Esophagus muscularis mucosa (tissue), 4 donors: Measurements from ENCODE around the gene PDIA5. TPM values are rescaled to one million over a fixed set of nuclear protein-coding genes. Genes with fewer than 3 reads are reported as not detected.

Source experiments
- DNase-seq: peaks from one replicate; pipeline ENCODE4 v3.0.0-alpha.2; 2017; ENCODE audit errors: extremely low spot score
- H3K27ac ChIP-seq, 4 donors: fragments of 200-600 bp; sonication (generic); replicated peaks in 1 of 4; 1 replicate in 3 of 4; 2 replicates in 1 of 4; pipeline ENCODE4 v1.5.1; 2016 to 2019; ENCODE audit warnings: mild to moderate bottlenecking in 1 of 4
- H3K27me3 ChIP-seq, 4 donors: fragments of 200-600 bp; sonication (generic); one replicate each; pipeline versions ENCODE4 v1.5.1 to v1.6.0; 2016 to 2019
- H3K36me3 ChIP-seq, 4 donors: fragments of 200-600 bp; sonication (generic); one replicate each; pipeline ENCODE4 v1.5.1; 2016 to 2019
- H3K4me1 ChIP-seq, 4 donors: fragments of 200-600 bp; sonication (generic); one replicate each; pipeline ENCODE4 v1.5.1; 2016 to 2019
- H3K4me3 ChIP-seq, 4 donors: fragments of 200-600 bp; sonication (generic); 1 replicate in 2 of 4; 2 replicates in 2 of 4; pipeline ENCODE4 v1.5.1; 2016 to 2019; ENCODE audit warnings: mild to moderate bottlenecking in 4 of 4, moderate library complexity in 1 of 4
- H3K9me3 ChIP-seq, 4 donors: fragments of 200-600 bp; sonication (generic); 1 replicate in 3 of 4; 2 replicates in 1 of 4; pipeline ENCODE4 v1.5.1; 2016 to 2019
- EP300 ChIP-seq: sonication (generic); formaldehyde crosslinking; IDR thresholded peaks from one replicate; pipeline ENCODE4 v1.6.1; 2017; ENCODE audit warnings: antibody characterized with exemption
- POLR2A ChIP-seq: fragments of 450-650 bp; IDR thresholded peaks from one replicate; pipeline ENCODE4 v1.6.1; 2017; ENCODE audit warnings: antibody characterized with exemption, moderate library complexity, mild to moderate bottlenecking, low read depth
- POLR2AphosphoS5 ChIP-seq, 2 donors: sonication (generic); formaldehyde crosslinking; IDR thresholded peaks; one replicate each; pipeline ENCODE4 v1.6.1; 2017; ENCODE audit warnings: antibody characterized with exemption in 2 of 2
- WGBS: methylation state at CpG from one replicate; pipeline ENCODE4 v1.1.5; 2018; 5-methylcytosine and 5-hydroxymethylcytosine counted together
- intact Hi-C: fragments of 100-400 bp; cut with DNase I; formaldehyde crosslinking; loops from one replicate; pipeline ENCODE4 v1.15.1; 2023
- total RNA-seq, 4 donors: library from RNA; depleted of rRNA; stranded (reverse); fragments of >200 nt; gene quantifications; one replicate each; pipeline versions ENCODE4 v1.1.0 to v1.2.1, GENCODE V29; 2016
- TF ChIP-seq, protein P1 (sequence below), 3 experiments: fragments of 200-600 bp in 2 of 3; fragments of 450-650 bp in 1 of 3; sonication (generic) in 2 of 3; IDR thresholded peaks; one replicate each; pipeline ENCODE4 v1.5.1; 2017 to 2019; ENCODE audit warnings: antibody characterized with exemption in 3 of 3, mild to moderate bottlenecking in 2 of 3, moderate library complexity in 1 of 3

Gene PDIA5
- total RNA-seq, 4 donors from 2014 or later = 12.5 to 16.4 (median 15.1) TPM

DNA sequence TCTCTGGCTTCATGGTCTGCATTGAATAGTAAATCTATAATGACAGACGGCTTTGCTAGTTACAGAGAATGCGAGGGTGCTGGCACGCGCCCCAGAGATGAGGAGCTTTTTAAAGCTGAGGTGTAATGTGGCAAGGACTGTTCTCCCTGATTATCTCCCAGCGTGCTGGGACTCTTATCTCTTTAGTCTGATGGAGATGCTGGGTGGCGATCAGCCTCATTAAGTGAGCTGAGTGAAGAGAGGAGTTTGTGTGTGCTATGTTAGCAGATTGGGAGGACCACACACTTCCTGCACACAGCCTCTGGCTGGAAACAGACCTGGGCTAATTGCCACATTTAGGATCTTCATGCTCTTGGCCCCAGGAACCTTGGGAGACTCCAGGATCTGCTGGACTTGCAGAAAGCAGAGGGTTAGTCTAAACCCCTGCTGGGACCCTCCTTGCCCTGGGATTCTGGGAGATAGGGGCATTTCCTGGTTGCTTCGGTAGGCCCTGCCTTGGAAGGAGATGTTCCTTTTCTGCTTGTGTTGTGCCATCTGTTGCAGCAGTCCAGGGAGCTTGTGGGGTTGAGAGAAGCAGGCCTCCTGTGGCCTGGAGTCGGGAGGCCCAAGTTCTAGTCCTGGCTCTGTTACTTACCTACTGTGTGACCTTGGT is 15.0 kb downstream of the PDIA5 start:
- WGBS = 42% methylated on average over 8 of the region's 8 CpGs
- no peak for TF ChIP-seq POLR2A
- TF ChIP-seq EP300 = no peak
- no peak for TF ChIP-seq POLR2AphosphoS5 (IDR thresholded peaks at IDR 0.05)
- TF ChIP-seq, protein P1, sequence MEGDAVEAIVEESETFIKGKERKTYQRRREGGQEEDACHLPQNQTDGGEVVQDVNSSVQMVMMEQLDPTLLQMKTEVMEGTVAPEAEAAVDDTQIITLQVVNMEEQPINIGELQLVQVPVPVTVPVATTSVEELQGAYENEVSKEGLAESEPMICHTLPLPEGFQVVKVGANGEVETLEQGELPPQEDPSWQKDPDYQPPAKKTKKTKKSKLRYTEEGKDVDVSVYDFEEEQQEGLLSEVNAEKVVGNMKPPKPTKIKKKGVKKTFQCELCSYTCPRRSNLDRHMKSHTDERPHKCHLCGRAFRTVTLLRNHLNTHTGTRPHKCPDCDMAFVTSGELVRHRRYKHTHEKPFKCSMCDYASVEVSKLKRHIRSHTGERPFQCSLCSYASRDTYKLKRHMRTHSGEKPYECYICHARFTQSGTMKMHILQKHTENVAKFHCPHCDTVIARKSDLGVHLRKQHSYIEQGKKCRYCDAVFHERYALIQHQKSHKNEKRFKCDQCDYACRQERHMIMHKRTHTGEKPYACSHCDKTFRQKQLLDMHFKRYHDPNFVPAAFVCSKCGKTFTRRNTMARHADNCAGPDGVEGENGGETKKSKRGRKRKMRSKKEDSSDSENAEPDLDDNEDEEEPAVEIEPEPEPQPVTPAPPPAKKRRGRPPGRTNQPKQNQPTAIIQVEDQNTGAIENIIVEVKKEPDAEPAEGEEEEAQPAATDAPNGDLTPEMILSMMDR (IDR thresholded peaks at IDR 0.05) = no peak
- DNase-seq = no peak
- Histone ChIP-seq H3K27ac (peak overlapping the region; percentile 11 to 53 (median 26)), H3K9me3 (no peaks in the 10 kb centered on the region), H3K4me3 (no peak overlapping the region), H3K36me3 (no peaks in the 10 kb centered on the region), H3K27me3 (no peaks in the 10 kb centered on the region), H3K4me1 (peaks cover 61 to 94% (median 91%) of the 10 kb centered on the region in 4 donors)
- intact Hi-C loops = no loop called here

DNA sequence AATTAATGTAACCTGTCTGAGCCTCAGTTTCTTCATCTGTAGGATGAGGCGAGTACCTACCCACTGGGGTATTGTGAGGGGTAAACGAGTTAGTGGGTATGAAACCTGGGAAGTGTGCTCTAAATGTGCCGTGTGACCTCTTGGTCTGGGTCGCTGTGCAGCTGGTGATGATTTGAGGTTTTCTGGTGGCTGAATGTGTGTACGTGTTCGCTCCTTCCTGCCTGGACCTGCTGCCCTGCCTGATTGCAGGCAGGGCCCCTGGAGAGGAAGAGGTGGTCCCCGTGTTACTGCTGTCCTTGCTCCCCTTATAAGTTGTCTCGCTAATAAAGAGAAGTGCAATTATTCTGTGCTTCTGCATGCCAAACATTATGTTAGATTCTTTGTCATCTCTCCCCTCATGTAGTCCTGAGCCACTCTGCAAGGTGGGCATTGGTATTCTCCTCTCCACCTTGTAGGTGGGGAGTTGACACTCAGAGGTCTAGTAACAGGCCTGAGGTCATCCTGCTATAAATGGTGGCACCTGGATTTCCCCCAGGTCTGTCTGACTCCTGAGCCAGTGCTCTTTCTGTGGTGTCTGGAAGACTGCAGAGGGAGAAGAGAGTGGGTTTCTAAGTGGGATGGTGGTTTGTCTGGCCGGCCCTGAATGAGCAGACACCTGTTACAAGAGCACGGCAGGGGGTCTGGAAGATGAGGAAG is 15.7 kb downstream of the PDIA5 start:
- intact Hi-C loops = no loop called here
- DNase-seq = no peak
- H3K36me3 ChIP-seq = no peaks in the 10 kb centered on the region
- no peaks in the 10 kb centered on the region for H3K9me3 ChIP-seq
- H3K27ac ChIP-seq = peak overlapping the region in 3 of 4 donors; percentile 11 to 71 (median 41)
- 84% methylated on average over 9 of the region's 10 CpGs for WGBS
- no peaks in the 10 kb centered on the region for H3K27me3 ChIP-seq
- H3K4me3 ChIP-seq = no peak overlapping the region
- TF ChIP-seq, protein P1 (IDR thresholded peaks at IDR 0.05) = no peak
- no peak for TF ChIP-seq EP300
- peak; percentile 24 to 32 for TF ChIP-seq POLR2AphosphoS5 (IDR thresholded peaks at IDR 0.05)
- peaks cover 54 to 87% (median 85%) of the 10 kb centered on the region in 4 donors for H3K4me1 ChIP-seq

DNA sequence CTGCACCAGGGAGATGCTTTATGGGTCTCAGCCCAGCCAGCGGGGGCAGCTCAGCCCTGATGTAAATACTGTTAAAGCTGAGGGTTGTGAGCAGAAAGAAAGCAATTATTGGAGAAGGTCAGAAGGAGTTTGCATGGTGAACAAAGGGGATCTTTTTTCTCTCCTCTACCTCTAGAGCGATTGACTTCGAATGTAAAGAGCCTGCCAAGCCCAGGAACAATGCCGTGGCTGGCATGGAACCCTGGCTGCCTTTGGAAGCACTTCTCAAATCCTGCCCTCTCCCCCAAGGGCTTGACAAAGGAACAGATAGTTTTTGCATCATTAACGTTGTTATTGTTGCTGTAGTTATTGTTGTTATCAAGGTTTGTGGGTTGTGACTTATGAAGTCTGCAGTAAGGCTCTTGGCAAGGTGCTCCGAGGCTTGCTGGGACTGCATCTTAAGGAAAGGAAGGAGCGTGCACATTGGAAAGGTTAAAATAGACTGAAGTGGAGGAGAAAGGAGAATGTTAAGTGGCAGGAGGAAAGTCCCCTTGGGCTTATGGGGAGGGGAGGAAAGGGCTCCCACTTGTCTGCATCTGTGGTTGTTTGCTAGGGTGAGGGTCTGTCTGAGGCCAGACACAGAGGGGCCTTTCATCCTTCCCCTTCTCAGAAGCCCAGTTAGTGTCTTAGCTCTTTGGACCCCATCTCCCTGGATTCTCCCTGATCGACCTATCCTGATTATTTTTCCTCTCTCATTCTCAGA is 16.7 kb downstream of the PDIA5 start:
- Histone ChIP-seq H3K4me1 (peaks cover 53 to 88% (median 82%) of the 10 kb centered on the region in 4 donors), H3K36me3 (no peaks in the 10 kb centered on the region), H3K4me3 (no peak overlapping the region), H3K9me3 (no peaks in the 10 kb centered on the region), H3K27ac (peak overlapping the region in 2 of 4 donors; percentile 41 to 71), H3K27me3 (no peaks in the 10 kb centered on the region)
- intact Hi-C loops = no loop called here
- no peak for DNase-seq
- TF ChIP-seq, protein P1 (IDR thresholded peaks at IDR 0.05) = no peak
- TF ChIP-seq EP300 (no peak), POLR2AphosphoS5 (IDR thresholded peaks at IDR 0.05) (no peak)
- WGBS = 41% methylated on average over 8 of the region's 8 CpGs

DNA sequence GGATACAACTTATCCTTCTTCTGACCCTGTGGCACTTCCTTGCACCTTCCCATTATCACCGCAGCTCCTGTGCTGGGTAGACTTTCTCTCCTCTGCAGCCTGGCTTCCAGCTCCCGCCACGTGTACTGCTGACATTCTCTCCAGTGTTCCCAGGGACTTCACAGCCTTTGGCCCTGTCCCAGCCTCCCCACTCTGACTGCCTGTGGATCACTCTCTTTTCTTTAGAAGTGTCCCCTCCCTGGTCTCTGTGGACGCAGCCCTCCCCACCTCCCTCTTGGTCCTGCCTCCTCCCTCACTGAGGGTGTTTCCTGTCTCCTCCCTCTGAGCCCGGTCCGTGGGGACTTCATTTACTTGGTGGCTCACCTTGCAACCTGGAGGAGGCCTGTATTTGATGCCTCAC is 17.4 kb downstream of the PDIA5 start:
- H3K27me3 ChIP-seq = no peaks in the 10 kb centered on the region
- intact Hi-C loops = no loop called here
- no peak overlapping the region for H3K4me3 ChIP-seq
- TF ChIP-seq EP300 (no peak), POLR2AphosphoS5 (IDR thresholded peaks at IDR 0.05) (no peak), POLR2A (no peak)
- TF ChIP-seq, protein P1 (IDR thresholded peaks at IDR 0.05) = no peak
- no peaks in the 10 kb centered on the region for H3K36me3 ChIP-seq
- DNase-seq = no peak
- H3K27ac ChIP-seq = peak overlapping the region in 3 of 4 donors; percentile 63 to 71 (median 67)
- H3K9me3 ChIP-seq = no peaks in the 10 kb centered on the region
- peaks cover 58 to 88% (median 83%) of the 10 kb centered on the region in 4 donors for H3K4me1 ChIP-seq
- 29% methylated on average over 6 of the region's 6 CpGs for WGBS
